K562 (cell line): Measurements from ENCODE around the gene DMD. TPM values are rescaled to one million over a fixed set of nuclear protein-coding genes. Genes with fewer than 3 reads are reported as not detected.

Source experiments
- ATAC-seq: fragments of 200-7000 bp; cut with Tn5 transposase; 3 replicates; pipeline ENCODE4 v1.9.1; 2020; ENCODE audit warnings: moderate library complexity
- BruUV-seq: library from RNA; stranded (reverse); fragments of 400-500 nt; replicated peaks from 2 replicates; lab custom pipeline; 2021; lab: Mats Ljungman, UMichigan
- CTCF ChIA-PET: fragments of 300-600 bp; formaldehyde crosslinking; extraction: SDS; loops from one replicate; lab custom pipeline; 2021; ENCODE audit warnings: low intra/inter-chr PET ratio; lab: Yijun Ruan, JAX
- POLR2A ChIA-PET: fragments of 300-600, 350-650 bp; sonication (Branson Sonifier 250); formaldehyde crosslinking; extraction: SDS; loops from one replicate; lab custom pipeline; 2021; ENCODE audit warnings: antibody characterized with exemption, inconsistent platforms; lab: Yijun Ruan, JAX
- DNase-seq, 4 experiments: peaks; one replicate each; pipeline versions ENCODE4 v3.0.0 to v3.0.0-alpha.2; 2011 to 2018; ENCODE audit warnings: low spot score in 3 of 4, mixed read lengths in 3 of 4; ENCODE audit errors: extremely low read depth in 1 of 4
- FAIRE-seq: peaks from 2 replicates; lab custom pipeline; 2011; peaks lifted over from hg19 to GRCh38; lab: Jason Lieb, UNC
- H2AFZ ChIP-seq: 2 replicates; pipeline ENCODE4 v1.6.0; 2011; ENCODE audit warnings: low read depth, low read length, control low read depth, inconsistent platforms
- H3K27ac ChIP-seq: fragments of 200-600 bp; 3 replicates; pipeline ENCODE4 v1.8.0; 2011; ENCODE audit warnings: low read depth, mild to moderate bottlenecking, control low read depth, inconsistent platforms, low read length, moderate library complexity, mixed read lengths; ENCODE audit errors: extremely low read depth
- H3K27me3 ChIP-seq, 2 experiments: fragments of 300-600 bp in 1 of 2; 2 replicates in 1 of 2; 3 replicates in 1 of 2; pipeline versions ENCODE4 v1.6.0 to v1.8.0; 2011; ENCODE audit warnings: inconsistent platforms in 2 of 2, low read length in 2 of 2, mild to moderate bottlenecking in 1 of 2, mixed read lengths in 1 of 2, moderate library complexity in 1 of 2; ENCODE audit not compliant: control insufficient read depth in 2 of 2, insufficient read depth in 2 of 2
- H3K36me3 ChIP-seq: fragments of 300-600 bp; 3 replicates; pipeline ENCODE4 v1.8.0; 2011; ENCODE audit warnings: mild to moderate bottlenecking, low read length, inconsistent platforms; ENCODE audit not compliant: control insufficient read depth, insufficient read depth
- H3K4me1 ChIP-seq, 2 experiments: fragments of 200-600 bp in 1 of 2; replicated peaks in 1 of 2; 2 replicates in 1 of 2; 3 replicates in 1 of 2; pipeline versions ENCODE4 v1.5.1 to v1.8.0; 2011; ENCODE audit warnings: inconsistent platforms in 2 of 2, low read length in 2 of 2, mild to moderate bottlenecking in 1 of 2, mixed read lengths in 1 of 2, moderate library complexity in 1 of 2; ENCODE audit not compliant: control insufficient read depth in 2 of 2, insufficient read depth in 2 of 2
- H3K4me2 ChIP-seq: 2 replicates; pipeline ENCODE4 v1.6.1; 2011; ENCODE audit warnings: low read length, control low read depth, inconsistent platforms, mixed read lengths; ENCODE audit not compliant: insufficient read depth
- H3K4me3 ChIP-seq: fragments of 200-600 bp; sonication (generic), shearing (Covaris generic); 2 replicates; pipeline ENCODE4 v1.5.1; 2016; ENCODE audit warnings: control low read depth, inconsistent platforms
- H3K79me2 ChIP-seq: fragments of 200-600 bp; 3 replicates; pipeline ENCODE4 v1.8.0; 2011; ENCODE audit warnings: low read length, inconsistent platforms; ENCODE audit not compliant: control insufficient read depth, insufficient read depth
- H3K9ac ChIP-seq, 2 experiments: 2 replicates each; pipeline versions ENCODE4 v1.6.0 to v1.6.1; 2011; ENCODE audit warnings: low read depth in 2 of 2, low read length in 2 of 2, control low read depth in 1 of 2, inconsistent platforms in 1 of 2, mild to moderate bottlenecking in 1 of 2, mixed read lengths in 1 of 2; ENCODE audit not compliant: insufficient read depth in 1 of 2
- H3K9me1 ChIP-seq: one replicate; pipeline ENCODE4 v1.6.0; 2011; ENCODE audit warnings: inconsistent platforms, mild to moderate bottlenecking, low read length, moderate library complexity; ENCODE audit not compliant: control insufficient read depth, insufficient read depth
- H3K9me3 ChIP-seq: replicated peaks from 2 replicates; pipeline ENCODE4 v1.5.1; 2011; ENCODE audit warnings: low read depth, low read length, inconsistent platforms; ENCODE audit not compliant: control insufficient read depth, insufficient read depth
- H4K20me1 ChIP-seq: replicated peaks from 2 replicates; pipeline ENCODE4 v1.6.1; 2011; ENCODE audit warnings: low read length, inconsistent platforms, mixed read lengths; ENCODE audit not compliant: control insufficient read depth, insufficient read depth
- ASH1L ChIP-seq: fragments of 450-650 bp; IDR thresholded peaks from 2 replicates; pipeline ENCODE4 v1.6.1; 2018; ENCODE audit warnings: borderline replicate concordance, mild to moderate bottlenecking, low read depth; ENCODE audit not compliant: partially characterized antibody
- BCOR ChIP-seq: fragments of 450-650 bp; IDR thresholded peaks from 2 replicates; pipeline ENCODE4 v1.6.1; 2016
- CGGBP1 ChIP-seq: fragments of 250-450 bp; sonication (Bioruptor Pico); IDR thresholded peaks from 2 replicates; pipeline ENCODE4 v1.9.0; 2021; ENCODE audit warnings: mild to moderate bottlenecking
- CXXC5 ChIP-seq: fragments of 250-450 bp; sonication (Bioruptor Pico); IDR thresholded peaks from 2 replicates; pipeline ENCODE4 v1.8.0; 2022; ENCODE audit warnings: inconsistent platforms, mild to moderate bottlenecking, moderate library complexity
- FOXK1 ChIP-seq: sonication (generic); formaldehyde crosslinking; IDR thresholded peaks from 2 replicates; pipeline ENCODE4 v1.8.0; 2022; ENCODE audit warnings: missing genetic modification reagents, mild to moderate bottlenecking, borderline replicate concordance
- FOXM1 ChIP-seq, 2 experiments: fragments of 450-650 bp in 1 of 2; sonication (generic) in 1 of 2; formaldehyde crosslinking in 1 of 2; IDR thresholded peaks; 2 replicates each; pipeline versions ENCODE4 v1.6.1 to v1.9.0; 2017 to 2022; ENCODE audit warnings: low read depth in 2 of 2, mild to moderate bottlenecking in 2 of 2, missing genetic modification reagents in 1 of 2, moderate library complexity in 1 of 2
- MBD1 ChIP-seq: fragments of 250-450 bp; sonication (Bioruptor Pico); IDR thresholded peaks from 2 replicates; pipeline ENCODE4 v1.8.0; 2022; ENCODE audit warnings: inconsistent platforms
- SAFB ChIP-seq: fragments of 200-400 bp; formaldehyde crosslinking; IDR thresholded peaks from 2 replicates; pipeline ENCODE4 v1.6.1; 2017; ENCODE audit warnings: low read depth, low read length, borderline replicate concordance
- SP2 ChIP-seq: IDR thresholded peaks from 2 replicates; pipeline ENCODE4 v1.6.1; 2011; ENCODE audit warnings: mild to moderate bottlenecking, low read depth, low read length, moderate library complexity; ENCODE audit not compliant: poor library complexity, severe bottlenecking; ENCODE audit errors: extremely low read depth
- ZHX1 ChIP-seq: fragments of 150-350 bp; conservative IDR thresholded peaks from 2 replicates; pipeline ENCODE4 v1.6.1; 2014; ENCODE audit warnings: low read length
- ZNF133 ChIP-seq: fragments of 250-450 bp; sonication (Bioruptor Pico); IDR thresholded peaks from 2 replicates; pipeline ENCODE4 v1.4.0; 2020; ENCODE audit warnings: mild to moderate bottlenecking
- ZNF436 ChIP-seq: fragments of 250-450, 450-650 bp; sonication (Bioruptor Pico); formaldehyde crosslinking; IDR thresholded peaks from 2 replicates; pipeline ENCODE4 v1.7.0; 2020; ENCODE audit warnings: mild to moderate bottlenecking
- WGBS: fragments of 100-300 bp; shearing (Covaris generic); methylation state at CpG from one replicate; pipeline ENCODE4 v1.1.6; 2016; ENCODE audit warnings: low coverage, mixed read lengths; ENCODE audit not compliant: insufficient coverage; ENCODE audit errors: missing lambda C conversion rate; 5-methylcytosine and 5-hydroxymethylcytosine counted together
- in situ Hi-C: fragments of 300-500 bp; cut with MboI; formaldehyde crosslinking; loops from 4 replicates; pipeline ENCODE4 v1.15.0; 2018; ENCODE audit warnings: inconsistent platforms, mixed read lengths
- intact Hi-C: fragments of 100-400 bp; cut with micrococcal nuclease; formaldehyde crosslinking; loops from 2 replicates; pipeline ENCODE4 v1.14.2; 2022
- polyA plus RNA-seq, 8 experiments: library from polyadenylated mRNA; depleted of rRNA in 4 of 8; stranded (reverse) in 5 of 8; unstranded in 3 of 8; fragments of >200 nt; fragmentation: Nextera tagmentation in 2 of 8; fragmentation: Illumina TruSeq in 1 of 8; extraction: Ambion mirVana in 2 of 8; extraction: Trizol in 1 of 8; gene quantifications; 2 replicates each; pipeline versions ENCODE4 v1.2.1 to v1.2.3, GENCODE V29; 2011 to 2014; ENCODE audit warnings: inconsistent platforms in 1 of 8, missing spikeins in 1 of 8
- total RNA-seq, 7 experiments: library from RNA; depleted of rRNA in 6 of 7; stranded (reverse); fragments of >200 nt in 6 of 7; fragmentation: Illumina TruSeq in 2 of 7; extraction: Trizol in 2 of 7; gene quantifications; 2 replicates each; pipeline versions ENCODE4 v1.2.1 to v1.2.3, GENCODE V29; 2011 to 2021; ENCODE audit warnings: low replicate concordance in 1 of 7

The DMD gene
- total and polyA plus RNA-seq, 9 of the 15 experiments (the other 6 are each of a cell fraction or from before 2014, with no cell fraction given), result 3.8 to 20.4 (median 11.4) TPM

GRCh38 chrX:33205321-33205720 lies 6.0 kb downstream of the DMD start:
- in situ Hi-C loops (no loop called here), intact Hi-C loops (no loop called here)
- Histone ChIP-seq H2AFZ (no peak overlapping the region), H3K79me2 (no peaks in the 10 kb centered on the region), H3K4me2 (no peak overlapping the region), H3K4me1 (no peaks in the 10 kb centered on the region), H3K27ac (no peak overlapping the region), H4K20me1 (no peaks in the 10 kb centered on the region), H3K9ac (no peak overlapping the region), H3K27me3 (no peaks in the 10 kb centered on the region), H3K36me3 (no peaks in the 10 kb centered on the region), H3K9me1 (no peaks in the 10 kb centered on the region), H3K4me3 (no peak overlapping the region), H3K9me3 (no peaks in the 10 kb centered on the region)
- ChIA-PET POLR2A (no interaction called here), CTCF (no interaction called here)
- TF ChIP-seq ZNF133, result no peak
- no peak for TF ChIP-seq FOXM1 (IDR thresholded peaks at IDR 0.05; ENCODE audit: low read depth)
- no peak for TF ChIP-seq FOXM1 (CRISPR knock-in tag; IDR thresholded peaks at IDR 0.05; ENCODE audit: low read depth)
- no peak for TF ChIP-seq CXXC5 (CRISPR knock-in tag)
- TF ChIP-seq BCOR, result no peak
- no peak for TF ChIP-seq ZHX1
- no peak for TF ChIP-seq MBD1 (CRISPR knock-in tag)
- TF ChIP-seq SP2, result no peak
- no peak for TF ChIP-seq ZNF436 (CRISPR knock-in tag)
- TF ChIP-seq SAFB, result no peak
- no peak for TF ChIP-seq FOXK1 (CRISPR knock-in tag)
- no peak for TF ChIP-seq ASH1L
- no peak for TF ChIP-seq CGGBP1
- WGBS, result 0% methylated on average over 3 of the region's 3 CpGs
- FAIRE-seq (no peak), ATAC-seq (no peak), DNase-seq (no peak)
- BruUV-seq, result no TSS peak
